ENCODE data around the gene PPM1E.

DNA sequence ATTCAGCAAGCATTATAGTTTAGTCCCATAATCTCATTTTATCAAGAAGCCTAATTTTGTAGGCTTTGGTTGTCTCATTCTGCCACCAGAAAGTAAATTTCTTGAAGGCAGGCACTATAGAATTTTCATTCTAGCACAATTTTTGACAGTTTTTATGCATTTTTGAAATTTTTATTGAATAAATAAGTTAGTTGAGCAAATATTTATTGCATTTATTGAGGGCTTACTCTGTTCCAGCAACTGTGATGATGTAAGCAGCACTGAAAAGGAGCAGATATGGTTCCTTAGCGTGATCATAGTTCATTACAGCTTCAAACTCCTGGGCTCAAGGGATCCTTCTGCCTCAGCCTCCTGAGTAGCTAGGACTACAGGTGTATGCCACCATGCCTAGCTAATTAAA, 34.2 kb downstream of the PPM1E start:
- no peak for TF ChIP-seq POLR2A (IDR thresholded peaks at IDR 0.05)
- TF ChIP-seq, protein P1, sequence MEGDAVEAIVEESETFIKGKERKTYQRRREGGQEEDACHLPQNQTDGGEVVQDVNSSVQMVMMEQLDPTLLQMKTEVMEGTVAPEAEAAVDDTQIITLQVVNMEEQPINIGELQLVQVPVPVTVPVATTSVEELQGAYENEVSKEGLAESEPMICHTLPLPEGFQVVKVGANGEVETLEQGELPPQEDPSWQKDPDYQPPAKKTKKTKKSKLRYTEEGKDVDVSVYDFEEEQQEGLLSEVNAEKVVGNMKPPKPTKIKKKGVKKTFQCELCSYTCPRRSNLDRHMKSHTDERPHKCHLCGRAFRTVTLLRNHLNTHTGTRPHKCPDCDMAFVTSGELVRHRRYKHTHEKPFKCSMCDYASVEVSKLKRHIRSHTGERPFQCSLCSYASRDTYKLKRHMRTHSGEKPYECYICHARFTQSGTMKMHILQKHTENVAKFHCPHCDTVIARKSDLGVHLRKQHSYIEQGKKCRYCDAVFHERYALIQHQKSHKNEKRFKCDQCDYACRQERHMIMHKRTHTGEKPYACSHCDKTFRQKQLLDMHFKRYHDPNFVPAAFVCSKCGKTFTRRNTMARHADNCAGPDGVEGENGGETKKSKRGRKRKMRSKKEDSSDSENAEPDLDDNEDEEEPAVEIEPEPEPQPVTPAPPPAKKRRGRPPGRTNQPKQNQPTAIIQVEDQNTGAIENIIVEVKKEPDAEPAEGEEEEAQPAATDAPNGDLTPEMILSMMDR (IDR thresholded peaks at IDR 0.05): no peak

Measured in esophagus squamous epithelium (tissue), 4 donors.